Measurements from ENCODE around the gene MLLT1. TPM values are rescaled to one million over a fixed set of nuclear protein-coding genes. Genes with fewer than 3 reads are reported as not detected.

The MLLT1 gene
- total and polyA plus RNA-seq, 2 donors (not counting 1 experiment from before 2014, with no cell fraction given), result 6.4 to 13.7 TPM

GRCh38 chr19:6270076-6270745 is 9.6 kb downstream of the MLLT1 start:
- H4K20me1 ChIP-seq (ENCODE audit: control insufficient read depth, extremely low read depth, insufficient read depth, low read length), result no peaks in the 10 kb centered on the region
- no peak for DNase-seq (ENCODE audit: low read depth in 2 of 2)
- H3K4me2 ChIP-seq (ENCODE audit: extremely low read depth, insufficient read depth, low read length), result no peak overlapping the region

DNA sequence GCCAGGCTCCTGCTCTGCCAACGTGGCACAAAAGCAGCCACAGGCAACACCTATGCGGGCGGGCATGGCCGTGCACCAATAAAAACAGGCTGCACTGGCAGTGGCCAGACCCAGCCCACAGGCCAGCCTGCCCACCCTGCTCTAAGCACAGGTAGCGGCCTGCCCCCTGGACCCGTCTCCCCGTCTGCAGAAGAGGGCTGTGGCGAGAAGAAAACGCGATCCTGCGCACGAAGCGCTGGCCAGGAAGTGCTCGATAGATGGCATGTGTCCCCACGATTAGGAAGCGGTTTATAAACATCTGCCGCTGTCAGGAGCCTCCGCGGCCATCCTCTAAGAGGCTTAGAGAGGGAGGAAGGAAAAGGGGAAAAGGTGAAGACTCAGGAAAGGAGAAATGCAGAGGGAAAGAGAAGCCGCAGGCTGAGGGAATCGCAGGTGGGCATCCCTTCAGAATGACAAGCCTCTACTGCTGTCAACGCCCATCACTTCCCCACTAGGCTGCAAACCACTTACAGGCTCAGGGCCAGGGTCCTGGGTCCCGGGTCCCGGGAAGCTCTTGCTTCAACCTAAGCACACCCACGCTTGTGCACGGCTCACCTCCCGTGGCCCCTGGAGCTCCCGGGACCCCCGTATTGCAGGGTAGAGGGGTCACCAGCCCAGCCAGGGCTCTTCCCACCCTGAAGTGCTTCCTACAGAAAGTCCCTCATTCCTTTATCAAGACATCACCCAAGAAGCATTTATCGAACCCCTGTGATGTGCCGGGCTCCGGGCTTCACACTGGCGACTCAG is 10.5 kb downstream of the MLLT1 start:
- Histone ChIP-seq H3K9ac (ENCODE audit: insufficient read depth, low read length) (no peak overlapping the region), H3K9me3 (ENCODE audit: control insufficient read depth, insufficient read depth, low read depth, low read length) (no peaks in the 10 kb centered on the region), H3K4me3 (replicated peaks in 1 of 4; ENCODE audit: control extremely low read depth in 1 of 4, insufficient read depth in 1 of 4, low read depth in 3 of 4, low read length in 4 of 4) (no peak overlapping the region), H3K27ac (ENCODE audit: insufficient read depth, low read length) (no peak overlapping the region), H3K4me2 (ENCODE audit: extremely low read depth, insufficient read depth, low read length) (no peak overlapping the region), H4K20me1 (ENCODE audit: control insufficient read depth, extremely low read depth, insufficient read depth, low read length) (no peaks in the 10 kb centered on the region), H3K27me3 (ENCODE audit: control insufficient read depth, insufficient read depth, low read length) (no peaks in the 10 kb centered on the region), H2AFZ (ENCODE audit: low read length) (no peak overlapping the region), H3K36me3 (ENCODE audit: control insufficient read depth, insufficient read depth, low read length) (peaks cover 9% of the 10 kb centered on the region), H3K79me2 (ENCODE audit: control insufficient read depth, insufficient read depth, low read length) (peaks cover 64% of the 10 kb centered on the region), H3K4me1 (ENCODE audit: control insufficient read depth, extremely low read depth, insufficient read depth, low read length) (peaks cover 29% of the 10 kb centered on the region)
- no peak for DNase-seq (ENCODE audit: low read depth in 2 of 2)
- TF ChIP-seq CTCF (conservative IDR thresholded peaks at IDR 0.05 in 1 of 2, IDR thresholded peaks at IDR 0.05 in 1 of 2; ENCODE audit: low read depth in 1 of 2, low read length in 2 of 2) (no peak), EZH2 (IDR thresholded peaks at IDR 0.05; ENCODE audit: low read length, missing control alignments) (no peak)

More at GRCh38 chr19:6270076-6270745, 9.6 kb downstream of the MLLT1 start:
- TF ChIP-seq CTCF (conservative IDR thresholded peaks at IDR 0.05 in 1 of 2, IDR thresholded peaks at IDR 0.05 in 1 of 2; ENCODE audit: low read depth in 1 of 2, low read length in 2 of 2), result no peak
- no peak for TF ChIP-seq EZH2 (IDR thresholded peaks at IDR 0.05; ENCODE audit: low read length, missing control alignments)
- Histone ChIP-seq H3K4me3 (replicated peaks in 1 of 4; ENCODE audit: control extremely low read depth in 1 of 4, insufficient read depth in 1 of 4, low read depth in 3 of 4, low read length in 4 of 4) (no peak overlapping the region), H3K27me3 (ENCODE audit: control insufficient read depth, insufficient read depth, low read length) (no peaks in the 10 kb centered on the region), H3K4me1 (ENCODE audit: control insufficient read depth, extremely low read depth, insufficient read depth, low read length) (peaks cover 38% of the 10 kb centered on the region), H3K9me3 (ENCODE audit: control insufficient read depth, insufficient read depth, low read depth, low read length) (no peaks in the 10 kb centered on the region), H3K79me2 (ENCODE audit: control insufficient read depth, insufficient read depth, low read length) (peaks cover 69% of the 10 kb centered on the region), H3K9ac (ENCODE audit: insufficient read depth, low read length) (no peak overlapping the region), H3K27ac (ENCODE audit: insufficient read depth, low read length) (no peak overlapping the region), H3K36me3 (ENCODE audit: control insufficient read depth, insufficient read depth, low read length) (peaks cover 9% of the 10 kb centered on the region), H2AFZ (ENCODE audit: low read length) (no peak overlapping the region)

DNA sequence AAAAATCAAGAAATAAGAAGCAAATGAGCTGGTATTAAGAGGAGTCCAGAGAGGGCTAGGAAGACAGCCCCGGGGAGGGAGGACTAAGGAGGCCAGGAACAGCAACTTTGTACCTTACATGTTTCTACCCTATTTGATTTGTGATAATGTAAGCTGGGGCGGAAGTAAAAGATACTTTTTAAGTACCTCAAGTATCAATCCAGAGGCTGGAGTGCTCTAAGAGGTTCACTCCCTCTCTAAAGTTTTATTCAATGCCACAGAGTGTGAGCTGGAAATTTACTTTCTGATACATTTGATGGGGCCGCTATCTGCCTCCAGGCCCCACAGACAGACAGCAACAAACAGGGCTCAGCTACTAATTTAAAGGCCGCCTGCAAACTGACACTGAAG is 11.4 kb downstream of the MLLT1 start:
- Histone ChIP-seq H3K9me3 (ENCODE audit: control insufficient read depth, insufficient read depth, low read depth, low read length) (no peaks in the 10 kb centered on the region), H3K4me2 (ENCODE audit: extremely low read depth, insufficient read depth, low read length) (no peak overlapping the region), H3K4me1 (ENCODE audit: control insufficient read depth, extremely low read depth, insufficient read depth, low read length) (peaks cover 26% of the 10 kb centered on the region), H3K27me3 (ENCODE audit: control insufficient read depth, insufficient read depth, low read length) (no peaks in the 10 kb centered on the region), H3K9ac (ENCODE audit: insufficient read depth, low read length) (no peak overlapping the region), H3K79me2 (ENCODE audit: control insufficient read depth, insufficient read depth, low read length) (peaks cover 66% of the 10 kb centered on the region), H3K27ac (ENCODE audit: insufficient read depth, low read length) (no peak overlapping the region), H3K4me3 (replicated peaks in 1 of 4; ENCODE audit: control extremely low read depth in 1 of 4, insufficient read depth in 1 of 4, low read depth in 3 of 4, low read length in 4 of 4) (no peak overlapping the region), H3K36me3 (ENCODE audit: control insufficient read depth, insufficient read depth, low read length) (peaks cover 9% of the 10 kb centered on the region), H2AFZ (ENCODE audit: low read length) (no peak overlapping the region), H4K20me1 (ENCODE audit: control insufficient read depth, extremely low read depth, insufficient read depth, low read length) (no peaks in the 10 kb centered on the region)
- DNase-seq (ENCODE audit: low read depth in 2 of 2), result no peak
- TF ChIP-seq EZH2 (IDR thresholded peaks at IDR 0.05; ENCODE audit: low read length, missing control alignments), result no peak

Measured in fibroblast of lung (primary cell).